Neural progenitor cell (in vitro differentiated cells): Measurements from ENCODE around the gene DNPH1.

ENCODE experiments used
- EZH2 ChIP-seq: fragments of 200-600 bp; sonication (generic); IDR thresholded peaks from 2 replicates; pipeline ENCODE4 v1.6.1; 2017; ENCODE audit warnings: antibody characterized with exemption, mild to moderate bottlenecking, moderate library complexity
- TF ChIP-seq, protein P1 (sequence below): fragments of 200-600 bp; sonication (generic); IDR thresholded peaks from 2 replicates; pipeline ENCODE4 v1.5.1; 2017; ENCODE audit warnings: antibody characterized with exemption, mild to moderate bottlenecking

DNA sequence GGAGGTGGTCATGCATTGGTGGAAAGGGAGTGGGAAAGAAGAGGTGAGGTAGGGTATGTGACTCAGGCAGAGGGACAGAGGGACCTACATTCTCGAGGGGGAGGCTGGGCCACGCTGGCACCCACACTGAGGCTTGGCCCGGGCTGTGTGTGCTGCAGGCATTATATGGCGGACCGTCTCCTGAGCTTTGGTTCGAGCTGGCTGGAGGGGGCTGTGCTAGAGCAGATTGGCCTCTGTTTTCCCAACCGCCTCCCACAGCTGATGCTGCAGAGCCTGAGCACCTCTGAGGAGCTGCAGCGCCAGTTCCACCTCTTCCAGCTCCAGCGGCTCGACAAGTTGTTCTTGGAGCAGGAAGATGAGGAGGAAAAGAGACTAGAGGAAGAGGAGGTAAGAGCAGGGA is 23.4 kb downstream of the DNPH1 start:
- TF ChIP-seq, protein P1, sequence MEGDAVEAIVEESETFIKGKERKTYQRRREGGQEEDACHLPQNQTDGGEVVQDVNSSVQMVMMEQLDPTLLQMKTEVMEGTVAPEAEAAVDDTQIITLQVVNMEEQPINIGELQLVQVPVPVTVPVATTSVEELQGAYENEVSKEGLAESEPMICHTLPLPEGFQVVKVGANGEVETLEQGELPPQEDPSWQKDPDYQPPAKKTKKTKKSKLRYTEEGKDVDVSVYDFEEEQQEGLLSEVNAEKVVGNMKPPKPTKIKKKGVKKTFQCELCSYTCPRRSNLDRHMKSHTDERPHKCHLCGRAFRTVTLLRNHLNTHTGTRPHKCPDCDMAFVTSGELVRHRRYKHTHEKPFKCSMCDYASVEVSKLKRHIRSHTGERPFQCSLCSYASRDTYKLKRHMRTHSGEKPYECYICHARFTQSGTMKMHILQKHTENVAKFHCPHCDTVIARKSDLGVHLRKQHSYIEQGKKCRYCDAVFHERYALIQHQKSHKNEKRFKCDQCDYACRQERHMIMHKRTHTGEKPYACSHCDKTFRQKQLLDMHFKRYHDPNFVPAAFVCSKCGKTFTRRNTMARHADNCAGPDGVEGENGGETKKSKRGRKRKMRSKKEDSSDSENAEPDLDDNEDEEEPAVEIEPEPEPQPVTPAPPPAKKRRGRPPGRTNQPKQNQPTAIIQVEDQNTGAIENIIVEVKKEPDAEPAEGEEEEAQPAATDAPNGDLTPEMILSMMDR, result no peak
- TF ChIP-seq EZH2, result no peak
